ENCODE measurements around the gene C9orf43.

The C9orf43 gene

DNA sequence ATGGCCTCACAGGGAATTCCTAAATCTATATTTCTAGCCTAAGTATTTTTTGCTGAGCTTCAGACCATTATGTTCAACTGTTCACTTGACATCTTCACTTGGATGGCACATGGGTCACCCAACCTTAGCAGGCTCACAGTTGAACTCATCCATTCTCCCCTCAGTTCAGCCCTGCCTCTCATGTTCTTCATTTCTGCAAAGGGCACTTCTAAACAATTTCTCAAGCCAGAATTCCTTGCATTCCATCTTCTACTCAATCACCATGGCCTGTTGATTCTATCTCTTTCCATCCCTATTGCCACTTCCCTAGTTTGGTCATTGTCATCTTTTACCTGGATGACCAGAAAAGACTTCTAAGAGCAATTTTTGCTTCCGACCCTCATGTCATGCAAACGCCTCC, 45.7 kb downstream of the C9orf43 start:
- no peak for DNase-seq (ENCODE audit: low read depth)
- H3K4me3 ChIP-seq (ENCODE audit: low read depth, low read length), result no peak overlapping the region
- TF ChIP-seq, protein P1, sequence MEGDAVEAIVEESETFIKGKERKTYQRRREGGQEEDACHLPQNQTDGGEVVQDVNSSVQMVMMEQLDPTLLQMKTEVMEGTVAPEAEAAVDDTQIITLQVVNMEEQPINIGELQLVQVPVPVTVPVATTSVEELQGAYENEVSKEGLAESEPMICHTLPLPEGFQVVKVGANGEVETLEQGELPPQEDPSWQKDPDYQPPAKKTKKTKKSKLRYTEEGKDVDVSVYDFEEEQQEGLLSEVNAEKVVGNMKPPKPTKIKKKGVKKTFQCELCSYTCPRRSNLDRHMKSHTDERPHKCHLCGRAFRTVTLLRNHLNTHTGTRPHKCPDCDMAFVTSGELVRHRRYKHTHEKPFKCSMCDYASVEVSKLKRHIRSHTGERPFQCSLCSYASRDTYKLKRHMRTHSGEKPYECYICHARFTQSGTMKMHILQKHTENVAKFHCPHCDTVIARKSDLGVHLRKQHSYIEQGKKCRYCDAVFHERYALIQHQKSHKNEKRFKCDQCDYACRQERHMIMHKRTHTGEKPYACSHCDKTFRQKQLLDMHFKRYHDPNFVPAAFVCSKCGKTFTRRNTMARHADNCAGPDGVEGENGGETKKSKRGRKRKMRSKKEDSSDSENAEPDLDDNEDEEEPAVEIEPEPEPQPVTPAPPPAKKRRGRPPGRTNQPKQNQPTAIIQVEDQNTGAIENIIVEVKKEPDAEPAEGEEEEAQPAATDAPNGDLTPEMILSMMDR (IDR thresholded peaks at IDR 0.05; ENCODE audit: control insufficient read depth, extremely low read depth, insufficient read depth), result no peak

DNA sequence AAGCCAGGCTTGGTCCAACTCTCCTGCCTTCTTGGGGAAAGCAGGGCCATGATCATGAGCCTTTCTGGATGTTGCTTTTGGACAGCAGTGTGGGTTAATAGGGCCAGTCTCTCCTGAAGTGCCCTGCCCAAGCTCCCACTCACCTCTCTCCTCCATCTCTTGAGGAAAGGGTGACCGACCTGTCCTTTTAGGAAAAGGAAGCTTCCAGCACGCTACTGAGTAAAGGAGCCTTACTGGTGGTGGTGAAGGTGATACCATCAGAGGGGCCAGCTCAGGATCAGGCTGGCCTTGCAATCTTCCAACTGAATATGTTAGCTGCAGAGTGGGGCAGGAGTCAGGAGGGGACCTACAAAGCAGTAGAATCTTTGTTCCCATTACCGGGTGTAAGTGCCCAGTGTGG, 50.7 kb downstream of the C9orf43 start:
- TF ChIP-seq, protein P1 (IDR thresholded peaks at IDR 0.05; ENCODE audit: control insufficient read depth, extremely low read depth, insufficient read depth), result no peak
- DNase-seq (ENCODE audit: low read depth), result no peak
- H3K4me3 ChIP-seq (ENCODE audit: low read depth, low read length), result no peak overlapping the region

DNA sequence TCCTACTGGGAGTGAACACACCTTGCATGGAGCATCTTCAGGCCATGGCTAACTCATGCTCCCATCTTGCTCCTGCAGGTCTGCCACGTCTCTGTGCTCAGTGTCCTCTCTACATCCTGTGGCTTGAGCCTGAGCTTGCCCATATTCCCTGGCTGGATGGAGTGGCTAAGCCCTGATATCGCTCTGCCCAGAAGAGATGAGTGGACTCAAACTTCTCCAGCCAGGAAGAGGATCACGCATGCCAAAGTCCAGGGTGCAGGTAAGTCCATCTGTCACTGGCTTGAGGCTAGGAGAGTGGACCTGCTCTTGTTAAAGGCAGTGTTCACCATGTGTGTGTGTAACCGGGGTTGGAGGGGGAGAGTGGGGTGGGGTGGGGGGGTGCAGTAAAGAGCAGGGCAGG, 51.4 kb downstream of the C9orf43 start:
- no peak overlapping the region for H3K4me3 ChIP-seq (ENCODE audit: low read depth, low read length)
- no peak for DNase-seq (ENCODE audit: low read depth)
- TF ChIP-seq, protein P1 (IDR thresholded peaks at IDR 0.05; ENCODE audit: control insufficient read depth, extremely low read depth, insufficient read depth), result no peak

DNA sequence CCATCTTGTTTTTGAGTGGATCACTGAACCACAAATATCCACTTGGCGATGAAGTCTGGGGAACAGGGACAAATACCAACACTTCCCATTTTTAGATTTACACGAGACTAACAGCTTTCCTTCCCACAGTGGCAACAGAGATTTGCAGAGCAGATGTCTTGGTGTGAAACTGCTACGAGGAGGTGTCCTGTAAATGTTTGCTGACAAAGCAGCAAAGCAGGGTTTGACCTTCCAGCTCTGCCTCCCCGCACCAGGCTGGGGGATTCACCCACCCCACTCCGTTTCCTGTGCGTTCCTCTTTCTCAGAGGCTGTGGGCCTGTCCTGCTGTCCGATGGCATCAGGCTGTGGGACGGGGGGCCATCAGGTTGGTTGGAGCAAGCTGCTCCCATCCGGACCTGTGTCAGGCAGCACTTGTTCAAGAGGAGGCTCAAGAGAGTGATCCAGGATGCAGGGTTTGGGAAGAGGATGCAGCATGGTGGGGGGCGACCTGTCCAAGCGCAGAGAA, 52.3 kb downstream of the C9orf43 start:
- DNase-seq (ENCODE audit: low read depth), result no peak
- peak overlapping the region; percentile 80 for H3K4me3 ChIP-seq (ENCODE audit: low read depth, low read length)
- TF ChIP-seq, protein P1 (IDR thresholded peaks at IDR 0.05; ENCODE audit: control insufficient read depth, extremely low read depth, insufficient read depth), result no peak

DNA sequence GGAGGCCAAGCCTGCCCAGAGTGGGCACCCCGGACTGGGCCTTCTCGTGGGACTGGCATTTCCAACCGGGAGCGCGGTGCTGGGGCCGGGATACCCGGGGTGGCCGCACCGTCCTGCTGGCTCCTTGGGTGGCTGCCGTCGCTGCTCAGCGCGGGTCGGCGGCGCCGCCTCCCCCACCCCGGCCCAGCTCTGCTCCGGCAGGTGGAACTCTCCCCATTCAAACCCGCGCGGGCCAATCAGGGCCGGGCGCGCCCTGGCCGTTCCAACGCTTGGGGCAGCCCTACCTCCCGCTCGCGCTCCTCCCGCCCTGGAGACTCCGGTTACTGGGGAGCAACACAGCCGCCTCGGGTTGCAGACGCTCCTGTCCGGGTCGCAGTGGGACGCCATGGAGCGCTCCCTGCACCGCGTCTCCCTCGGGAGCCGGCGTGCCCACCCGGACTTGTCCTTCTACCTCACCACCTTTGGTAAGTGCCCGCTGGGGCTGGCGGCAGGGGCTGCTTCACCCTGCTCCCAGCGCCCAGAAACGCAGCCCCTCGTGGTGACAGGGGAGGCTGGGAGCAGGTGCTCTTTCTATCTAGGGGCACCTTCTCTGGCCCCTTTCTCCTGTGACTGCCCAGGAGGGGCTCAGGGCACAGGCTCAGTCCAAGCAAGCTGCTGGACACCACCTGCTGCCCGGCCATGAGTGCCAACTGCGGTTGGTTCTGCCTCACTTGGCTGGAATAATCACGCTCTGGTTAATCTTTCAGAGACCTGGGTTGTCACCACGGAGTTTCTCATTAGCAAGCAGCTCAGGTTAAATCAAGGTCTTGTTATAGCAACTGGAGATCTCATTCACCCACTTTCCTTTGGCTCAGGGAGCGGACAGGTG, 53.1 kb downstream of the C9orf43 start, which contains the start of gene RGS3:
TSS of gene RGS3 (plus strand) at position 310 of the 868 bp plus-strand sequence. CDS start at position 386, 76 bp downstream.
- TF ChIP-seq, protein P1 (IDR thresholded peaks at IDR 0.05; ENCODE audit: control insufficient read depth, extremely low read depth, insufficient read depth), result no peak
- H3K4me3 ChIP-seq (ENCODE audit: low read depth, low read length), result peak within 1 kb of the TSS; percentile 80
- peak; percentile 32 for DNase-seq (ENCODE audit: low read depth)

DNA sequence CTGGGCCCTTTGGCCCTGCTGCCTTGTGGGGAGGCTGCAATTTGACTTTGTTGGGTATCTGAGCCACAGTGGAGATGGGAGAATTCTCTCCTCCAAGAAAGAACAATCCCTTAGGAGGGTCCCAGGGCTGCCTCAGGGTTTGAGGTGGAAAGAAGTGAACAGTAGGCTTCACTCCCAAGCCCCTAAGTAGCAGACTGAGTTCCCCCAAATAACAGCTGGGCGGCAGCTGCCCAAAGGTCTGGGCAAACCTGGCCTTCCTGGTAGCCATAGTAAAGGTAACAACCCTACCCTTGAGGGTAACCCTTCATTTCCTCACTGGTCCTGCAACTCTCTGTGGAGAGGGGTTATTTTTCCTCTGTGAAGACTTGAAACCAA, 53.7 kb downstream of the C9orf43 start:
- DNase-seq (ENCODE audit: low read depth), result no peak
- TF ChIP-seq, protein P1 (IDR thresholded peaks at IDR 0.05; ENCODE audit: control insufficient read depth, extremely low read depth, insufficient read depth), result no peak
- peak overlapping the region; percentile 80 for H3K4me3 ChIP-seq (ENCODE audit: low read depth, low read length)

Measured in LNCaP clone FGC (cell line).